ENCODE results near the gene LITAF. TPM values are rescaled to one million over a fixed set of nuclear protein-coding genes. Genes with fewer than 3 reads are reported as not detected.

The LITAF gene
- total and polyA plus RNA-seq, 2 experiments from 2014 or later = 83.2 to 150 TPM

- H3K9me3 ChIP-seq (ENCODE audit: low read depth) = no peaks in the 10 kb centered on the region
- no peaks in the 10 kb centered on the region for H3K9me2 ChIP-seq (ENCODE audit: insufficient read depth)
- peaks cover 19% of the 10 kb centered on the region; the same call in 1 of the 2 replicates for H4K20me1 ChIP-seq (ENCODE audit: insufficient read depth)
- H3K9ac ChIP-seq = no peak overlapping the region
- no peak overlapping the region for H3K4me3 ChIP-seq
- no peaks in the 10 kb centered on the region for H3K27me3 ChIP-seq (replicated peaks; ENCODE audit: insufficient read depth)
- no peak overlapping the region for H3K27ac ChIP-seq
- 96% methylated on average over 6 to 7 of the region's 7 CpGs for WGBS, 2 experiments (ENCODE audit: low coverage in 1 of 2, low lambda C conversion rate in 2 of 2, missing lambda C conversion rate in 2 of 2)
- H2AFZ ChIP-seq = no peak overlapping the region
- in situ Hi-C loops (cut with MboI) = no loop called here
- H3K79me2 ChIP-seq (ENCODE audit: insufficient read depth) = peaks cover 97% of the 10 kb centered on the region
- TF ChIP-seq EZH2 (IDR thresholded peaks at IDR 0.05; ENCODE audit: insufficient read depth, poor library complexity, severe bottlenecking) (no peak), EZH2phosphoT487 (IDR thresholded peaks at IDR 0.05; ENCODE audit: insufficient read depth, low read depth) (no peak)
- no peaks in the 10 kb centered on the region for H3K36me3 ChIP-seq (ENCODE audit: low read depth)
- DNase-seq = no peak
- H3K4me1 ChIP-seq (ENCODE audit: insufficient read depth) = no peaks in the 10 kb centered on the region
- H3K4me2 ChIP-seq (ENCODE audit: unreplicated experiment) = no peak overlapping the region
- no peaks in the 10 kb centered on the region for H3F3A ChIP-seq (ENCODE audit: insufficient read depth)
Observed at GRCh38 chr16:11575223-11575589, 11.5 kb downstream of the LITAF start.

GRCh38 chr16:11572301-11572995, 14.3 kb downstream of the LITAF start:
- Histone ChIP-seq H3K4me2 (ENCODE audit: unreplicated experiment) (no peak overlapping the region), H3K4me1 (ENCODE audit: insufficient read depth) (no peaks in the 10 kb centered on the region), H3K9me3 (ENCODE audit: low read depth) (no peaks in the 10 kb centered on the region), H3K4me3 (no peak overlapping the region), H3K9ac (no peak overlapping the region), H3K27ac (no peak overlapping the region), H2AFZ (no peak overlapping the region), H3K9me2 (ENCODE audit: insufficient read depth) (no peaks in the 10 kb centered on the region), H3F3A (ENCODE audit: insufficient read depth) (no peaks in the 10 kb centered on the region), H3K79me2 (ENCODE audit: insufficient read depth) (peaks cover 100% of the 10 kb centered on the region), H3K36me3 (ENCODE audit: low read depth) (no peaks in the 10 kb centered on the region), H3K27me3 (replicated peaks; ENCODE audit: insufficient read depth) (no peaks in the 10 kb centered on the region), H4K20me1 (ENCODE audit: insufficient read depth) (peaks cover 16% of the 10 kb centered on the region; the same call in 1 of the 2 replicates)
- 74 to 78% methylated on average over 17 of the region's 17 CpGs for WGBS, 2 experiments (ENCODE audit: low coverage in 1 of 2, low lambda C conversion rate in 2 of 2, missing lambda C conversion rate in 2 of 2)
- in situ Hi-C loops (cut with MboI) = no loop called here
- TF ChIP-seq EZH2 (IDR thresholded peaks at IDR 0.05; ENCODE audit: insufficient read depth, poor library complexity, severe bottlenecking) (no peak), EZH2phosphoT487 (IDR thresholded peaks at IDR 0.05; ENCODE audit: insufficient read depth, low read depth) (no peak)
- no peak for DNase-seq

- Histone ChIP-seq H3F3A (ENCODE audit: insufficient read depth) (no peaks in the 10 kb centered on the region), H3K27me3 (replicated peaks; ENCODE audit: insufficient read depth) (no peaks in the 10 kb centered on the region), H3K36me3 (ENCODE audit: low read depth) (no peaks in the 10 kb centered on the region), H3K4me1 (ENCODE audit: insufficient read depth) (no peaks in the 10 kb centered on the region), H3K79me2 (ENCODE audit: insufficient read depth) (peaks cover 100% of the 10 kb centered on the region), H3K4me2 (ENCODE audit: unreplicated experiment) (no peak overlapping the region), H2AFZ (no peak overlapping the region), H3K4me3 (no peak overlapping the region), H3K9me2 (ENCODE audit: insufficient read depth) (no peaks in the 10 kb centered on the region), H3K27ac (no peak overlapping the region), H3K9ac (no peak overlapping the region), H3K9me3 (ENCODE audit: low read depth) (no peaks in the 10 kb centered on the region), H4K20me1 (ENCODE audit: insufficient read depth) (peaks cover 16% of the 10 kb centered on the region; the same call in 1 of the 2 replicates)
- 79 to 80% methylated on average over 4 of the region's 4 CpGs for WGBS, 2 experiments (ENCODE audit: low coverage in 1 of 2, low lambda C conversion rate in 2 of 2, missing lambda C conversion rate in 2 of 2)
- TF ChIP-seq EZH2phosphoT487 (IDR thresholded peaks at IDR 0.05; ENCODE audit: insufficient read depth, low read depth) = no peak
- no peak for TF ChIP-seq EZH2 (IDR thresholded peaks at IDR 0.05; ENCODE audit: insufficient read depth, poor library complexity, severe bottlenecking)
- in situ Hi-C loops (cut with MboI) = no loop called here
- DNase-seq = no peak
Observed at GRCh38 chr16:11571549-11571948, 15.2 kb downstream of the LITAF start.

- Histone ChIP-seq H3F3A (ENCODE audit: insufficient read depth) (no peaks in the 10 kb centered on the region), H3K27ac (no peak overlapping the region), H4K20me1 (ENCODE audit: insufficient read depth) (peaks cover 16% of the 10 kb centered on the region; the same call in 1 of the 2 replicates), H2AFZ (no peak overlapping the region), H3K27me3 (replicated peaks; ENCODE audit: insufficient read depth) (no peaks in the 10 kb centered on the region), H3K9ac (no peak overlapping the region), H3K4me2 (ENCODE audit: unreplicated experiment) (no peak overlapping the region), H3K9me3 (ENCODE audit: low read depth) (no peaks in the 10 kb centered on the region), H3K4me3 (no peak overlapping the region), H3K36me3 (ENCODE audit: low read depth) (no peaks in the 10 kb centered on the region), H3K9me2 (ENCODE audit: insufficient read depth) (no peaks in the 10 kb centered on the region), H3K79me2 (ENCODE audit: insufficient read depth) (peaks cover 100% of the 10 kb centered on the region), H3K4me1 (ENCODE audit: insufficient read depth) (no peaks in the 10 kb centered on the region)
- TF ChIP-seq EZH2 (IDR thresholded peaks at IDR 0.05; ENCODE audit: insufficient read depth, poor library complexity, severe bottlenecking) (no peak), EZH2phosphoT487 (IDR thresholded peaks at IDR 0.05; ENCODE audit: insufficient read depth, low read depth) (no peak)
- 81 to 83% methylated on average over 5 of the region's 5 CpGs for WGBS, 2 experiments (ENCODE audit: low coverage in 1 of 2, low lambda C conversion rate in 2 of 2, missing lambda C conversion rate in 2 of 2)
- no peak for DNase-seq
- in situ Hi-C loops (cut with MboI) = no loop called here
Observed at GRCh38 chr16:11570806-11571205, 15.9 kb downstream of the LITAF start.
